Mucosa of descending colon (tissue), 3 donors: ENCODE results near the gene LRP2. TPM values are rescaled to one million over a fixed set of nuclear protein-coding genes. Genes with fewer than 3 reads are reported as not detected.
"Not testable (repeated sequence)": the region's sequence is repeated elsewhere in the genome, so short reads cannot be mapped to it uniquely, and the experiment has no call there.

Experiments
- ATAC-seq: fragments of 200-7000 bp; cut with Tn5 transposase; one replicate; pipeline ENCODE4 v1.9.1; 2020; ENCODE audit warnings: mild to moderate bottlenecking, moderate library complexity
- DNase-seq, 3 donors: peaks; one replicate each; pipeline ENCODE4 v3.0.0-alpha.2; 2020
- H3K36me3 ChIP-seq: fragments of 200-600 bp; one replicate; pipeline ENCODE4 v1.8.0; 2021; ENCODE audit warnings: low read depth, mild to moderate bottlenecking
- H3K4me1 ChIP-seq: fragments of 200-600 bp; one replicate; pipeline ENCODE4 v1.8.0; 2021; ENCODE audit warnings: low read depth, mild to moderate bottlenecking
- H3K4me3 ChIP-seq: fragments of 200-600 bp; one replicate; pipeline ENCODE4 v1.8.0; 2021; ENCODE audit warnings: mild to moderate bottlenecking
- H3K9me3 ChIP-seq: fragments of 200-600 bp; one replicate; pipeline ENCODE4 v1.8.0; 2021; ENCODE audit warnings: mild to moderate bottlenecking
- CTCF ChIP-seq: fragments of 200-600 bp; IDR thresholded peaks from one replicate; pipeline ENCODE4 v1.8.0; 2022; ENCODE audit warnings: antibody characterized with exemption, mild to moderate bottlenecking
- intact Hi-C, 2 donors: fragments of 100-400 bp; cut with DNase I in 1 of 2; cut with micrococcal nuclease in 1 of 2; formaldehyde crosslinking; loops; one replicate each; pipeline versions ENCODE4 v1.11.0 to v1.11.1; 2022; cut with DNase I, micrococcal nuclease
- total RNA-seq, 3 donors: library from RNA; stranded (reverse); fragmentation: NEBNext Ultra II Directional in 2 of 3; extraction: Animal tissue kit (Norgen Biotek cat#: 25700) in 2 of 3; gene quantifications; one replicate each; pipeline versions ENCODE4 v1.2.1 to v1.2.4, GENCODE V29; 2021 to 2023
- donor health status: DM: no; HTN: no; CAD: no; lungs with moderate emphysema.
- donor health status: DM: no; HTN: no; CAD: no.
- donor health status: DM: no; HTN: yes; CAD: no.

Gene LRP2
- total RNA-seq, 3 donors from 2014 or later = 0.06 TPM; not detected in 2

GRCh38 chr2:169275696-169276444 lies 86.5 kb downstream of the LRP2 start:
- Histone ChIP-seq H3K36me3 (no peaks in the 10 kb centered on the region), H3K4me3 (no peak overlapping the region), H3K4me1 (no peaks in the 10 kb centered on the region), H3K9me3 (no peaks in the 10 kb centered on the region)
- TF ChIP-seq CTCF = no peak
- peak in 1 of 3 donors; percentile 4 for DNase-seq
- intact Hi-C loops = no loop called here
- no peak for ATAC-seq

GRCh38 chr2:169272010-169272409 lies 90.3 kb downstream of the LRP2 start:
- DNase-seq (no peak), ATAC-seq (no peak)
- intact Hi-C loops = no loop called here
- no peak overlapping the region for H3K4me3 ChIP-seq
- H3K36me3 ChIP-seq = no peaks in the 10 kb centered on the region
- no peaks in the 10 kb centered on the region for H3K9me3 ChIP-seq
- H3K4me1 ChIP-seq = no peaks in the 10 kb centered on the region
- no peak for TF ChIP-seq CTCF

- H3K4me1 ChIP-seq, H3K4me3 ChIP-seq, intact Hi-C loops, H3K9me3 ChIP-seq, ATAC-seq, H3K36me3 ChIP-seq, DNase-seq: not testable (repeated sequence)
Observed at GRCh38 chr2:169270574-169270973, 91.8 kb downstream of the LRP2 start.

DNA sequence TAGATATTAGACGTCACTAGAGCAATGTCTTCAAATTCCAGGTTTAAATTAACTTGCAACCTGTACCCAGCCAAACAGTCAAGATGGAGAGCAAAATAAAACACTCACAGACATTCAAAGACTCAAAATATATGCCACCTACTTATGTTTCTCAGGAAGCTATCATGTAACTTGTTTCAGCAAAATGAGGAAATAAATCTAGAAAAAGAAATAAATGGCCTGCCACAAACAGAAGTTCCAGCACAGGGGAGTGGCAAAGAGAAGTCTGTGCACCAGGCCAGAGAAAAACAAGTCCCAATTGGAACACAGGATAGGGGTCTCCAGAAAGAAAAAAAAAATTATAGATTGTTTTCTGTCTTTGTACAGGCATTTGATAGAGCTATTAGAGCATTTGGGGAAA lies 96.7 kb downstream of the LRP2 start:
- H3K4me3 ChIP-seq = no peak overlapping the region
- intact Hi-C loops = no loop called here
- no peaks in the 10 kb centered on the region for H3K9me3 ChIP-seq
- no peak for TF ChIP-seq CTCF
- no peaks in the 10 kb centered on the region for H3K4me1 ChIP-seq
- no peak for ATAC-seq
- no peak for DNase-seq
- H3K36me3 ChIP-seq = no peaks in the 10 kb centered on the region

DNA sequence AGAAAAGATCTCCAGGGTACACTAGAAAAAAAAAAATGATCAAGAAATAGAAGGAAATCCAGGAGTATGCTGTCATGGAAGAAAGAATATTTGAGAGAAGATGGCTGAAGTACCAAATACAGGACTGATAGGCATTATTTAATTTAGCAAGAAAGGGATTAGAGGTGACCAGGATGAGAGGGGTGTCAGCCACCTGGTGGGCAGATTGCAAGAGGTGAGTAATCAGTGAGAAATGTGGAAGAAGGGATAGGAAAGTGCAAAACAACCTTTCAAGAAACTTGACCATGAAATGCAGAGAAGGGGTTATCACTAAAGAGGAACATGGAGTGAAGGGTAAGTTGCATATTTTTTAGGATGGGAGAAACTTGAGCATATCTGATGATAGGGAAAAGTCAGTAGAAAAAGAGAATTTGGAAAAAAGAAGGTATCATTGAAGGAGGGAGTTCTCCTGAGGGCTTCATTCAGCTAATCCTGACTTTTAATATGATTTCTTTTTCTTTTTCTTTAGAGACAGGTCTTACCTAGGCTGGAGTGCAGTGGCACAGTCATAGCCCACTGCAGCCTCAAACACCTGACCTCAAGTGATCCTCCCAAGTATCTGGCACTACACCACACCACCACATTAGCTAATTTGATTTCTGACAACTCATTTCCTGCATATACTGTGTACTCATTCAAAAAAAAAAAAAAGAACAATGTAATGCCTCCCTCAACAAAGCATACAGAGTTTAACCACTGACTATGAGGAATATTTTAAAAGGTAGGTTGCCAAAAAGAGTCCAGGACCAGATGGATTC lies 101.3 kb downstream of the LRP2 start:
- H3K36me3 ChIP-seq = no peaks in the 10 kb centered on the region
- ATAC-seq (no peak), DNase-seq (no peak)
- no peaks in the 10 kb centered on the region for H3K4me1 ChIP-seq
- no peak overlapping the region for H3K4me3 ChIP-seq
- no peaks in the 10 kb centered on the region for H3K9me3 ChIP-seq
- TF ChIP-seq CTCF = no peak
- intact Hi-C loops = no loop called here

DNA sequence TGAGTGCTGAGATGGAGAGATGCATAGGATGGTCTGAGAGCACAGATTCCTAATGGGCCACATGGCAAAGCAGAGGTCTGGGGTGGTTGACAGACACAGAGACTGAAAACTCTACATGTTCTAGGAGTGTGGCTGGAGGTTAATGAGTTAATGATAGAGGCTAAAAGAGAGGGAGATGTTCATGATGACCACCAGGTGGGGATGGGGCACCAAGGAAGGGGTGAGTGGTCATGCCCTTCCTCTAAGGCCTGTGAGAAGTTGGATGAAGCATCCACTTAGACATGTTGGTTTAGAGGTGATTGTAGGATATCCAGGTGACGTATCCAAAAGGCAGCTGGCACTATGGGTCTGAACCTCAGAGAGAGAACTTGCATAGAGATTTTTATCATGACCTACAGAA lies 102.1 kb downstream of the LRP2 start:
- H3K4me1 ChIP-seq = no peaks in the 10 kb centered on the region
- no peaks in the 10 kb centered on the region for H3K9me3 ChIP-seq
- ATAC-seq = no peak
- DNase-seq = no peak
- H3K36me3 ChIP-seq = no peaks in the 10 kb centered on the region
- intact Hi-C loops = no loop called here
- no peak for TF ChIP-seq CTCF
- no peak overlapping the region for H3K4me3 ChIP-seq
